Measurements from ENCODE around the gene WIF1.

DNA sequence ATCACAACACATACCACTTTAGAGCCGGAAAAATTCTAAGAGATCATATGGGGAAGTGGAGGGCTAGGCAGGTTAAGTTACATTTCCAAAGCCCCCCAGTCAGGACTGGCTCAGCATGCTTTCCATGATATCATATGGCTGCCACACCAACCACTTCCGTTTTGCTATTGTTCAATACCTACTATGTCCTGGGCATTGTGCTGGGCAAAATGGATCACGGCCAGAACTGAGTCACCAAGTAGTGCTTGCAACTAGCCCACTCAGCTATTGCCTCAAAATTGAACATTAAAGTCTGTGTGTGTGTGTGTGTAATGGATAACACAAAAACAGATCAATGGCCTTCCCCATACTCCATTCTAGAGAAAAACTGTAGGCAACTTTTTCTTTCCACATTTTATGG lies 22.7 kb downstream of the WIF1 start:
- TF ChIP-seq, protein P1, sequence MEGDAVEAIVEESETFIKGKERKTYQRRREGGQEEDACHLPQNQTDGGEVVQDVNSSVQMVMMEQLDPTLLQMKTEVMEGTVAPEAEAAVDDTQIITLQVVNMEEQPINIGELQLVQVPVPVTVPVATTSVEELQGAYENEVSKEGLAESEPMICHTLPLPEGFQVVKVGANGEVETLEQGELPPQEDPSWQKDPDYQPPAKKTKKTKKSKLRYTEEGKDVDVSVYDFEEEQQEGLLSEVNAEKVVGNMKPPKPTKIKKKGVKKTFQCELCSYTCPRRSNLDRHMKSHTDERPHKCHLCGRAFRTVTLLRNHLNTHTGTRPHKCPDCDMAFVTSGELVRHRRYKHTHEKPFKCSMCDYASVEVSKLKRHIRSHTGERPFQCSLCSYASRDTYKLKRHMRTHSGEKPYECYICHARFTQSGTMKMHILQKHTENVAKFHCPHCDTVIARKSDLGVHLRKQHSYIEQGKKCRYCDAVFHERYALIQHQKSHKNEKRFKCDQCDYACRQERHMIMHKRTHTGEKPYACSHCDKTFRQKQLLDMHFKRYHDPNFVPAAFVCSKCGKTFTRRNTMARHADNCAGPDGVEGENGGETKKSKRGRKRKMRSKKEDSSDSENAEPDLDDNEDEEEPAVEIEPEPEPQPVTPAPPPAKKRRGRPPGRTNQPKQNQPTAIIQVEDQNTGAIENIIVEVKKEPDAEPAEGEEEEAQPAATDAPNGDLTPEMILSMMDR (IDR thresholded peaks at IDR 0.05), result no peak
- TF ChIP-seq POLR2A (IDR thresholded peaks at IDR 0.05), result no peak

Data from Peyer's patch (tissue), 4 donors.